ENCODE data around the gene ZNF536. TPM values are rescaled to one million over a fixed set of nuclear protein-coding genes. Genes with fewer than 3 reads are reported as not detected.

Gene ZNF536
- total and polyA plus RNA-seq, 9 donors = 1.9 to 7.0 (median 2.9) TPM

- Histone ChIP-seq H3K27me3 (ENCODE audit: control insufficient read depth, insufficient read depth, low read length) (no peaks in the 10 kb centered on the region), H3K36me3 (ENCODE audit: control insufficient read depth, insufficient read depth, low read length) (no peaks in the 10 kb centered on the region), H3K27ac (ENCODE audit: low read length) (no peak overlapping the region), H3K4me3 (ENCODE audit: low read length) (no peak overlapping the region), H3K4me1 (ENCODE audit: control insufficient read depth, insufficient read depth, low read length) (no peaks in the 10 kb centered on the region), H3K9me3 (replicated peaks; ENCODE audit: control insufficient read depth, low read depth, low read length) (no peaks in the 10 kb centered on the region)
- WGBS (ENCODE audit: insufficient coverage) = no CpG with 5 or more reads among the region's 6 CpGs
- peak; percentile 22 for DNase-seq
These were observed 168.6 kb downstream of the ZNF536 start for GRCh38 chr19:30540761-30541160.

DNA sequence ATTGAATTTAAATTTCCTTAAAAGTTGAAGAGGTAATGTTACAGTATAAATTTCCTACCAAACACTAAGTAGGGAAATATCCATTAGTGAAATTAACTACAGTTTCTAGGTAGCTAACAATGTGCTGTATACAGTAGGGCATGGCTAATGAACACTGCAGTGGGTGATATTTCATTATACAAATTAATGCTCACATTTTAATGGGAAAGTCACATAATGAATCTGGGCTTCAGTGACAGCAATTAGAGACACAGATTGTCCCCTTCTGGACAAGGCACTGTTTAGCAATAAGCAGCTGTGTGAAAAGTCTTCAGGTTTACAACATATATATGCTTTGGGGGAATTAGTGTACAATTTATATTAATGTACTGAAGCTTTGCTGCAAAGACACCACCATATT lies 169.4 kb downstream of the ZNF536 start:
- no peak for DNase-seq
- H3K27me3 ChIP-seq (ENCODE audit: control insufficient read depth, insufficient read depth, low read length) = no peaks in the 10 kb centered on the region
- H3K4me3 ChIP-seq (ENCODE audit: low read length) = no peak overlapping the region
- H3K27ac ChIP-seq (ENCODE audit: low read length) = no peak overlapping the region
- no peaks in the 10 kb centered on the region for H3K36me3 ChIP-seq (ENCODE audit: control insufficient read depth, insufficient read depth, low read length)
- no peaks in the 10 kb centered on the region for H3K9me3 ChIP-seq (replicated peaks; ENCODE audit: control insufficient read depth, low read depth, low read length)
- H3K4me1 ChIP-seq (ENCODE audit: control insufficient read depth, insufficient read depth, low read length) = no peaks in the 10 kb centered on the region

DNA sequence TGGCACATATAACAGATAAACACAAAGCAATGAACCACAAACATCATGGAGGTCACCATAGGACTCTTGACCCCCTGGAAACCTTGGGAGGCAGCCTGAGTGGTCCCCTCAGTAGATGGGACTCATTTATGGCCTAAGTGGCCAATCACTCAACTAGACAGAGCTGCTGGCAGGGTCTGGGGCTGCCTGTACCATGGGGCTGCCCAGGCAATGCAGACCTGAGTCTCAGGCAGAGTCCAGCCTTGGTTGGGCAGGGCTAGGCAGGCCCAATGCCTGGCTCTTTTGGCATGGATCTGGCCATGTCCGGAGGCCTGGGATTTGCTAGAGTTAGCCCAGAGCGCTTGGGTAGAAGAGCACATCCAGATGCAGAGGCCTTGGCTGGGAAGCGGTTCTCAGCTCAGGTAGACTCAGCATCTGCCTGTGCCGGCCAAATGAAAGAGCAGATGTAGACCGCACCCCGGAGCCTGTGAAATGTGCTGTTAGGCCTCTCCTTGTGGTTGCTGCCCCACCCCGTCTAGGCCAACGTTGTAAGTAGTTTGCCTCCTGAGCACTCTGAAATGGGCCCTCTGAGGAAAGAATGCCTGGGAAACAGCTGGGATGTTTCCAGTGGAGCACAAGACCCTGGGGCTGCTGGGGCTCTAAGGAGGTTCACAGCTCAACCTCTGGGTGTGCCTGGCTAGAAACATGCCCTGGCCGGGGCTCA lies 171.2 kb downstream of the ZNF536 start:
- WGBS (ENCODE audit: insufficient coverage) = 76% methylated on average over 8 of the region's 9 CpGs
- Histone ChIP-seq H3K9me3 (replicated peaks; ENCODE audit: control insufficient read depth, low read depth, low read length) (no peaks in the 10 kb centered on the region), H3K4me3 (ENCODE audit: low read length) (no peak overlapping the region), H3K4me1 (ENCODE audit: control insufficient read depth, insufficient read depth, low read length) (no peaks in the 10 kb centered on the region), H3K27me3 (ENCODE audit: control insufficient read depth, insufficient read depth, low read length) (no peaks in the 10 kb centered on the region), H3K27ac (ENCODE audit: low read length) (no peak overlapping the region), H3K36me3 (ENCODE audit: control insufficient read depth, insufficient read depth, low read length) (no peaks in the 10 kb centered on the region)
- no peak for DNase-seq

DNA sequence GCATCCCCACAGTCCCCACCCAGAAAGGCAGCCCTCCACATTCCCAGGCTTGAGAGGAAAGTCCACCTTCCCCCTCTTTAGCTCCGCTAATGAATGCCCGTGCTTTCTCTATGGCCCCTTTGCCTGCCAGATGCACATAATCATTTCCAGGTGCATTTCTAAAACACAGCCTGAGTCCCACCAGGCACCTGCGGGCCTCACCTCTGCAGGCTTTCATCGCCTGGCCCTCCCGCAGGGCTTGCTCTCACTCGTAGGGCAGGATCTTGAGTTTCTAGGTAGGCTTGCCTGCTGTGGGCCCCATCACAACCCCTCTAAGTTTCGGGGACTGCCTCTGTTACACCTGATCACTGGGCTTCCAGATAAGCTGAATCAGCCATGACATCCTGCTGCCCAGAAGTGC lies 173.6 kb downstream of the ZNF536 start:
- DNase-seq = no peak
- Histone ChIP-seq H3K9me3 (replicated peaks; ENCODE audit: control insufficient read depth, low read depth, low read length) (no peaks in the 10 kb centered on the region), H3K36me3 (ENCODE audit: control insufficient read depth, insufficient read depth, low read length) (no peaks in the 10 kb centered on the region), H3K4me3 (ENCODE audit: low read length) (no peak overlapping the region), H3K27ac (ENCODE audit: low read length) (no peak overlapping the region), H3K27me3 (ENCODE audit: control insufficient read depth, insufficient read depth, low read length) (no peaks in the 10 kb centered on the region), H3K4me1 (ENCODE audit: control insufficient read depth, insufficient read depth, low read length) (no peaks in the 10 kb centered on the region)
- 58% methylated on average over 7 of the region's 7 CpGs for whole genome bisulfite sequencing (ENCODE audit: insufficient coverage)

- WGBS (ENCODE audit: insufficient coverage) = 69% methylated on average over 4 of the region's 6 CpGs
- Histone ChIP-seq H3K9me3 (replicated peaks; ENCODE audit: control insufficient read depth, low read depth, low read length) (no peaks in the 10 kb centered on the region), H3K36me3 (ENCODE audit: control insufficient read depth, insufficient read depth, low read length) (no peaks in the 10 kb centered on the region), H3K27ac (ENCODE audit: low read length) (no peak overlapping the region), H3K27me3 (ENCODE audit: control insufficient read depth, insufficient read depth, low read length) (no peaks in the 10 kb centered on the region), H3K4me3 (ENCODE audit: low read length) (no peak overlapping the region), H3K4me1 (ENCODE audit: control insufficient read depth, insufficient read depth, low read length) (no peaks in the 10 kb centered on the region)
- no peak for DNase-seq
These were observed 174.1 kb downstream of the ZNF536 start for GRCh38 chr19:30546332-30546731.

DNA sequence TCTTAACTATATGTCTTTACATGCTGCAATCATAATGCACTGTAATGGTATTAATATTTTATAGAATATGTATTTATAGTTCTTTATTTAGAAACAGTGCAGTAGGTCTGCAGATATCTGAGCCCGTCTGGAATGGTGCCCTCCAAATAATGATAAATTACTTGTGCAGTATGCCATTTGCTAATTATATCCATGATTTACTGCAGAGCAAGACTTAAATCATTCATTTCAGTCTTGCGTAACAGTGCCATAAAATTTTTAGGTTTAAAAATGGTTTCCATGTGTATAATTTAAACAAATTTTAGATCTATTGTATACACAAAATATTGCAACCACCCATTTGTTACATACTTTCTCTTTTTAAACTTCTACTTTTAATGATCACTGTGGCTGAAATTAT lies 175.1 kb downstream of the ZNF536 start:
- no CpG with 5 or more reads among the region's 2 CpGs for WGBS (ENCODE audit: insufficient coverage)
- H3K4me3 ChIP-seq (ENCODE audit: low read length) = no peak overlapping the region
- peak; percentile 22 for DNase-seq

DNA sequence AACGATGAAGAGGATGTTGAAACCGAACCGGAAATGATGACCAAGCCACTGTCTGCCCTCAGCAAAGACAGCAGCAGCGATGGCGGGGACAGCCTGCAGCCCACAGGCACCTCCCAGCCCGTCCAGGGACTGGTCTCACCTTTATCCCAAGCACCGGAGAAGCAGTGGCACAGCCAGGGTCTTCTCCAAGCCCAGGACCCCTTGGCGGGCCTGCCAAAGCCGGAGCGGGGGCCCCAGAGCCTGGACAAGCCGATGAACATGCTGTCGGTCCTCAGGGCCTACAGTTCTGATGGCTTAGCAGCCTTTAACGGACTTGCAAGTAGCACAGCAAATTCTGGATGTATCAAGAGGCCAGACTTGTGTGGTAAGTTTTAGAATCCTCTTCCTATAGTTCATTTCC lies 177.0 kb downstream of the ZNF536 start:
- Histone ChIP-seq H3K4me3 (ENCODE audit: low read length) (no peak overlapping the region), H3K27ac (ENCODE audit: low read length) (no peak overlapping the region), H3K27me3 (ENCODE audit: control insufficient read depth, insufficient read depth, low read length) (no peaks in the 10 kb centered on the region), H3K9me3 (replicated peaks; ENCODE audit: control insufficient read depth, low read depth, low read length) (no peaks in the 10 kb centered on the region), H3K36me3 (ENCODE audit: control insufficient read depth, insufficient read depth, low read length) (no peaks in the 10 kb centered on the region), H3K4me1 (ENCODE audit: control insufficient read depth, insufficient read depth, low read length) (peaks cover 4% of the 10 kb centered on the region)
- WGBS (ENCODE audit: insufficient coverage) = 95% methylated on average over 11 of the region's 13 CpGs
- DNase-seq = no peak

More for the DNA sequence above, 175.1 kb downstream of the ZNF536 start:
- no peaks in the 10 kb centered on the region for H3K36me3 ChIP-seq (ENCODE audit: control insufficient read depth, insufficient read depth, low read length)
- H3K27me3 ChIP-seq (ENCODE audit: control insufficient read depth, insufficient read depth, low read length) = no peaks in the 10 kb centered on the region
- peaks cover 4% of the 10 kb centered on the region for H3K4me1 ChIP-seq (ENCODE audit: control insufficient read depth, insufficient read depth, low read length)
- H3K27ac ChIP-seq (ENCODE audit: low read length) = no peak overlapping the region
- no peaks in the 10 kb centered on the region for H3K9me3 ChIP-seq (replicated peaks; ENCODE audit: control insufficient read depth, low read depth, low read length)

GRCh38 chr19:30551271-30551670 lies 179.1 kb downstream of the ZNF536 start:
- H3K27ac ChIP-seq (ENCODE audit: low read length) = no peak overlapping the region
- H3K36me3 ChIP-seq (ENCODE audit: control insufficient read depth, insufficient read depth, low read length) = no peaks in the 10 kb centered on the region
- no peaks in the 10 kb centered on the region for H3K27me3 ChIP-seq (ENCODE audit: control insufficient read depth, insufficient read depth, low read length)
- H3K9me3 ChIP-seq (replicated peaks; ENCODE audit: control insufficient read depth, low read depth, low read length) = no peaks in the 10 kb centered on the region
- DNase-seq = no peak
- peaks cover 13% of the 10 kb centered on the region for H3K4me1 ChIP-seq (ENCODE audit: control insufficient read depth, insufficient read depth, low read length)
- WGBS (ENCODE audit: insufficient coverage) = 59% methylated on average over 11 of the region's 11 CpGs
- H3K4me3 ChIP-seq (ENCODE audit: low read length) = no peak overlapping the region

- H3K4me1 ChIP-seq (ENCODE audit: control insufficient read depth, insufficient read depth, low read length) = peaks cover 23% of the 10 kb centered on the region
- no peak for DNase-seq
- H3K4me3 ChIP-seq (ENCODE audit: low read length) = no peak overlapping the region
- H3K27ac ChIP-seq (ENCODE audit: low read length) = no peak overlapping the region
- H3K36me3 ChIP-seq (ENCODE audit: control insufficient read depth, insufficient read depth, low read length) = no peaks in the 10 kb centered on the region
- no peaks in the 10 kb centered on the region for H3K27me3 ChIP-seq (ENCODE audit: control insufficient read depth, insufficient read depth, low read length)
- H3K9me3 ChIP-seq (replicated peaks; ENCODE audit: control insufficient read depth, low read depth, low read length) = no peaks in the 10 kb centered on the region
- 50% methylated on average over 1 of the region's 5 CpGs for WGBS (ENCODE audit: insufficient coverage)
These were observed 180.4 kb downstream of the ZNF536 start for GRCh38 chr19:30552593-30552992.

DNA sequence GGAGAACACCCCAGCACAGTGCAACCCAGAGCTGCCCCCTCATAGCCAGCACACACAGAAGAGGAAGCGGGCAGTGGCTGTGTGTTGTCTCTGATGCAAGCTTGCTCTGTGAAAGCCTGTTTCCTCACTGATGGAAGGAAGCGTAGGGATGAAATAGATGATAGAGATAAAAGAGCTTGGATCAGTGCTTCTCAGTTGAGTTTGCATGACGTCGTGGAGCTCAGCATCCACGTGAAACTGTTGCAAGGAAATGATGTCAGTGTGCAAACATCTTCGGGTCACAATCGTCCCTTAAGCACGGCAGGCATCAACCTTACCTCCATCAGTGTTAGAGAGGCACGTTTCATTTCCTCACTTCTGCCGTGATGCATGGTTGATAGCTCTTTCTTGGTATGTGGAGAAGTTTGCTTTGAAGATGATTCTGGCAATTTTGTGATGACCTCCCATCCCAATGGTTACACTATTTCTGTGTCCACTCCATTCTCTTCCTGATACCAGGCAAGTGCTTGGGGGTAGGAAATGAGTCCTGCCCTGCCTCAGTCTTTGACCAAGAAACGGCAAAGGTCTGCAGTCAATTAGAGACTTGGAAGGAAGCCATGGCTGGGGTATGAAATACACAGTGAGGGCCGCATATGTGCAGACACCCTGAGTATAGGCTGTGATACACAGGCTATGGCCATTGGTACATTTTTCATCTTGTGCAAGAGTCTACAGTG lies 183.0 kb downstream of the ZNF536 start:
- Histone ChIP-seq H3K4me3 (ENCODE audit: low read length) (no peak overlapping the region), H3K27ac (ENCODE audit: low read length) (no peak overlapping the region), H3K4me1 (ENCODE audit: control insufficient read depth, insufficient read depth, low read length) (peaks cover 23% of the 10 kb centered on the region), H3K36me3 (ENCODE audit: control insufficient read depth, insufficient read depth, low read length) (no peaks in the 10 kb centered on the region), H3K27me3 (ENCODE audit: control insufficient read depth, insufficient read depth, low read length) (peaks cover 9% of the 10 kb centered on the region), H3K9me3 (replicated peaks; ENCODE audit: control insufficient read depth, low read depth, low read length) (no peaks in the 10 kb centered on the region)
- WGBS (ENCODE audit: insufficient coverage) = 57% methylated on average over 7 of the region's 12 CpGs
- DNase-seq = no peak
